Nephron progenitor cell (in vitro differentiated cells): ENCODE results near the gene FAM120A.
A peak's percentile ranks its signal among the peaks of the same experiment; 100 is the strongest.
"Not testable (repeated sequence)": the region's sequence is repeated elsewhere in the genome, so short reads cannot be mapped to it uniquely, and the experiment has no call there.

ENCODE experiments used
- DNase-seq: peaks from one replicate; pipeline ENCODE4 v3.0.0; 2021
- H3K27ac Mint-ChIP-seq: 2 replicates; pipeline ENCODE4 v1.8.0; 2021; ENCODE audit warnings: mild to moderate bottlenecking, moderate library complexity, mixed read lengths
- H3K27me3 Mint-ChIP-seq: 2 replicates; pipeline ENCODE4 v1.8.0; 2021; ENCODE audit warnings: mild to moderate bottlenecking, low read depth, mixed read lengths; ENCODE audit not compliant: poor library complexity
- H3K36me3 Mint-ChIP-seq: 2 replicates; pipeline ENCODE4 v1.8.0; 2021; ENCODE audit warnings: low read depth, mixed read lengths
- H3K4me1 Mint-ChIP-seq: 2 replicates; pipeline ENCODE4 v1.8.0; 2021; ENCODE audit warnings: mixed read lengths
- H3K4me3 Mint-ChIP-seq: 2 replicates; pipeline ENCODE4 v1.8.0; 2021; ENCODE audit warnings: mild to moderate bottlenecking, moderate library complexity, mixed read lengths
- H3K9me3 Mint-ChIP-seq: 2 replicates; pipeline ENCODE4 v1.8.0; 2021; ENCODE audit warnings: mild to moderate bottlenecking, moderate library complexity, mixed read lengths
- CTCF ChIP-seq: fragments of 200-600 bp; sonication (generic); IDR thresholded peaks from 2 replicates; pipeline ENCODE4 v1.5.0; 2021; ENCODE audit warnings: antibody characterized with exemption

Gene FAM120A

GRCh38 chr9:93510041-93510440 is 58.6 kb downstream of the FAM120A start:
- peaks cover 39% of the 10 kb centered on the region for H3K36me3 Mint-ChIP-seq
- no peak for DNase-seq
- H3K9me3 Mint-ChIP-seq = no peaks in the 10 kb centered on the region
- H3K4me3 Mint-ChIP-seq = no peak overlapping the region
- no peak overlapping the region for H3K27ac Mint-ChIP-seq
- H3K4me1 Mint-ChIP-seq = peaks cover 55% of the 10 kb centered on the region
- peaks cover 10% of the 10 kb centered on the region for H3K27me3 Mint-ChIP-seq
- no peak for TF ChIP-seq CTCF

GRCh38 chr9:93511228-93511627 is 59.7 kb downstream of the FAM120A start:
- DNase-seq, H3K9me3 Mint-ChIP-seq, H3K4me3 Mint-ChIP-seq: not testable (repeated sequence)
- H3K4me1 Mint-ChIP-seq = peaks cover 46% of the 10 kb centered on the region
- H3K36me3 Mint-ChIP-seq = peaks cover 28% of the 10 kb centered on the region
- peak overlapping the region; percentile 55 for H3K27ac Mint-ChIP-seq
- H3K27me3 Mint-ChIP-seq = peaks cover 10% of the 10 kb centered on the region

- H3K27ac Mint-ChIP-seq = peak overlapping the region; percentile 55
- DNase-seq, H3K9me3 Mint-ChIP-seq, H3K4me3 Mint-ChIP-seq: not testable (repeated sequence)
- H3K4me1 Mint-ChIP-seq = peaks cover 42% of the 10 kb centered on the region
- H3K27me3 Mint-ChIP-seq = peaks cover 10% of the 10 kb centered on the region
- H3K36me3 Mint-ChIP-seq = peaks cover 38% of the 10 kb centered on the region
Observed at GRCh38 chr9:93512170-93512812, 60.8 kb downstream of the FAM120A start.

GRCh38 chr9:93513606-93514005 is 62.1 kb downstream of the FAM120A start:
- peaks cover 35% of the 10 kb centered on the region for H3K4me1 Mint-ChIP-seq
- no peak for TF ChIP-seq CTCF
- H3K36me3 Mint-ChIP-seq = peaks cover 41% of the 10 kb centered on the region
- no peaks in the 10 kb centered on the region for H3K9me3 Mint-ChIP-seq
- peaks cover 3% of the 10 kb centered on the region for H3K27me3 Mint-ChIP-seq
- H3K27ac Mint-ChIP-seq = no peak overlapping the region
- H3K4me3 Mint-ChIP-seq = no peak overlapping the region
- no peak for DNase-seq

- no peaks in the 10 kb centered on the region for H3K9me3 Mint-ChIP-seq
- peaks cover 3% of the 10 kb centered on the region for H3K27me3 Mint-ChIP-seq
- no peak for DNase-seq
- H3K4me1 Mint-ChIP-seq = peaks cover 13% of the 10 kb centered on the region
- peaks cover 49% of the 10 kb centered on the region for H3K36me3 Mint-ChIP-seq
- H3K4me3 Mint-ChIP-seq = no peak overlapping the region
- no peak overlapping the region for H3K27ac Mint-ChIP-seq
- no peak for TF ChIP-seq CTCF
Observed at GRCh38 chr9:93517331-93517730, 65.8 kb downstream of the FAM120A start.

- H3K27me3 Mint-ChIP-seq = no peaks in the 10 kb centered on the region
- peaks cover 47% of the 10 kb centered on the region for H3K36me3 Mint-ChIP-seq
- no peaks in the 10 kb centered on the region for H3K4me1 Mint-ChIP-seq
- TF ChIP-seq CTCF = no peak
- no peak for DNase-seq
- H3K4me3 Mint-ChIP-seq = no peak overlapping the region
- peak overlapping the region; percentile 86 for H3K27ac Mint-ChIP-seq
- H3K9me3 Mint-ChIP-seq = no peaks in the 10 kb centered on the region
Observed at GRCh38 chr9:93520523-93520922, 69.0 kb downstream of the FAM120A start.

GRCh38 chr9:93522736-93523135 is 71.3 kb downstream of the FAM120A start:
- TF ChIP-seq CTCF = no peak
- no peak for DNase-seq
- Mint-ChIP-seq H3K4me3 (no peak overlapping the region), H3K4me1 (peaks cover 5% of the 10 kb centered on the region), H3K9me3 (no peaks in the 10 kb centered on the region), H3K27ac (no peak overlapping the region), H3K27me3 (no peaks in the 10 kb centered on the region), H3K36me3 (peaks cover 49% of the 10 kb centered on the region)
